LNCAP (cell line): ENCODE measurements around the gene NDUFV1.

Experiments
- TF ChIP-seq, protein P1 (sequence below): fragments of 450-650 bp; IDR thresholded peaks from 2 replicates; pipeline ENCODE4 v1.5.1; 2017; ENCODE audit warnings: mild to moderate bottlenecking

The NDUFV1 gene

DNA sequence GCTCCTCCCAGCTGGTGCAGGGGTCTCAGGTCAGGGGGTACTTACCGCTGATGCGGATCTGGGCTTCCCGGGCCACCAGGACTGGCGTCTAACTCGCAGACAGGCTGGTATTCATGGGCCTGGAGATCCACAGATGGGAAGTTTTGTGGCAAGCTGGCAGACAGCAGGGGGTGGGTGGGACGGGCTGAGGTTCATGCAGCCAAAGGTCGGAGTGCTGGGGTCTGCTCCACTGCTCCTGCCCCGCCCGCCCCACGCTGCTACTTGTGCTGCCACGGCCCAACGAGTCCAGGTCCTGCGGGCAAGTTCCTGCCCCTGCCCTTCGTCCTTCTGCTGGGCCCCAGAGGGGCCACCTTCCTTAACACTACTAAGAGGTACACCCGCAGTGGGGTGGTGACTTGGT, 40.7 kb downstream of the NDUFV1 start:
- TF ChIP-seq, protein P1, sequence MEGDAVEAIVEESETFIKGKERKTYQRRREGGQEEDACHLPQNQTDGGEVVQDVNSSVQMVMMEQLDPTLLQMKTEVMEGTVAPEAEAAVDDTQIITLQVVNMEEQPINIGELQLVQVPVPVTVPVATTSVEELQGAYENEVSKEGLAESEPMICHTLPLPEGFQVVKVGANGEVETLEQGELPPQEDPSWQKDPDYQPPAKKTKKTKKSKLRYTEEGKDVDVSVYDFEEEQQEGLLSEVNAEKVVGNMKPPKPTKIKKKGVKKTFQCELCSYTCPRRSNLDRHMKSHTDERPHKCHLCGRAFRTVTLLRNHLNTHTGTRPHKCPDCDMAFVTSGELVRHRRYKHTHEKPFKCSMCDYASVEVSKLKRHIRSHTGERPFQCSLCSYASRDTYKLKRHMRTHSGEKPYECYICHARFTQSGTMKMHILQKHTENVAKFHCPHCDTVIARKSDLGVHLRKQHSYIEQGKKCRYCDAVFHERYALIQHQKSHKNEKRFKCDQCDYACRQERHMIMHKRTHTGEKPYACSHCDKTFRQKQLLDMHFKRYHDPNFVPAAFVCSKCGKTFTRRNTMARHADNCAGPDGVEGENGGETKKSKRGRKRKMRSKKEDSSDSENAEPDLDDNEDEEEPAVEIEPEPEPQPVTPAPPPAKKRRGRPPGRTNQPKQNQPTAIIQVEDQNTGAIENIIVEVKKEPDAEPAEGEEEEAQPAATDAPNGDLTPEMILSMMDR = no peak

DNA sequence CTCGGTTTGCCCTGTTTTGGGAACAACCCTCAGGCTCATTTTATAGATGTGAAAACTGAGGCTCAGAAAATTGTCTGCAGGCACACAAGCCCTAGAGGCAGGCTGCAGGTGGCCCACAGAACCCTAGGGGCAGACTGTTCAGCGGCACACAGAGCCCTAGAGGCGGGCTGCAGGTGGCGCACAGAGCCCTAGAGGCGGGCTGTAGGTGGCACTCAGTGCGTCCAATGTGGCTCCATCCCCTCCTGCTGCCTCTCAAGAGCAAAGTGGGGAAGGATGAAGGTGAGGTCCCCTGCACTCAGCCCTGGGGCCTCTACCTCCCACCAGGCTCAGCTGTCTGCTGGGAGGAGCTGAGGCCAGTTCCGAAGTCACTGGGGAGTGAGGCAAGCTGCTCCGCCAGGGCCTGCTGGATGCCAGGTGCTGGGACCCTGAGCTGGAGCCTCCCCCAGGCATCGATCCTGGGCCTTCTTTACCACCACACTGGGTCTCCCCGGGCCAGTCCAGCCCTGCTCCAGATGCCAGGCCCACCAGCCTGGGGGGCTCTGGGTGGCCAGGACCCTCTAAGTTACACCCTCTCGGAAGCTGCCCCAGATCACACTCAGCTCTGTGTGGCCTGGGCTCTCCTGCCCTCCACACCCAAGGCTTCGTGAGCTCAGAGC, 41.5 kb downstream of the NDUFV1 start:
- TF ChIP-seq, protein P1 = no peak

DNA sequence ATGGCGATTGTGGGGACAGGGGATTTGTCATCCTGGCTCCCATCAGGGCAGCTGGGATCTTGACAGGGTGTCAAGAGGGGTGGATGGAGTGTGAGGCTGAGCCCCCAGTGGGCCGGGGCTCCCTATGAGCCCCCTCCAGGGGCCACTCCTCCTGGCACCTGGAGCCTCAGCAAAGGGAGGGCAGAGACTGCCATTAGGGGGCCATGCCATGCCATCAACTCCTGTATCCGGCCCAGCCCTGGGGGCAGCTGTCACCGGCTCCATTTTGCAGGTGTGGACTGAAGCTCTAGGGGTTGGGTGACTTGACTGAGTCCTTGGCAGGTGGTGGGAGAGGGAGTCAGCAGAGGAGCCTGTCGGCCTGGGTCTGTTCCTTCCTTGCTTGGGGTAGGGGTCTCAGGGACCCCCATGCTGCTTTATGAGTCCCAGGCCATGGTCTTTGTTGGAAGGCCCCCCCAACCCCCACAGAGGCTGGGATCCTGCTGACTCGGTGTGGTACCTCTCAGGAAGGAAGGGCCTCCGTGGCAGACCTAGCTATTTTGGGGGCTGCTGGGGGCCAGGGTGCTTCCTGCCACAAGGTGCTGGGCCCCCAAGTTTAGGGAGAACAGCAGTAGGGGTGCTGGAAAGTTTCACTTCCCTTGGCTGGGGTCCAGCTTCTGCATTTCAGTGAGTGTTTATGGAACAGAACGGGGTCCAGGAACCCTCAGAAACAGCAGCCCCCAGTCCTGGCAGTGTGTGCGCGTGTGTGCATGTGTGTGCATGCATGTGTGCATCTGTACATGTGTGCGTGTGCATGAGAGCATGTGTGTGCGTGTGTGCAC, 42.3 kb downstream of the NDUFV1 start:
- TF ChIP-seq, protein P1 = no peak

DNA sequence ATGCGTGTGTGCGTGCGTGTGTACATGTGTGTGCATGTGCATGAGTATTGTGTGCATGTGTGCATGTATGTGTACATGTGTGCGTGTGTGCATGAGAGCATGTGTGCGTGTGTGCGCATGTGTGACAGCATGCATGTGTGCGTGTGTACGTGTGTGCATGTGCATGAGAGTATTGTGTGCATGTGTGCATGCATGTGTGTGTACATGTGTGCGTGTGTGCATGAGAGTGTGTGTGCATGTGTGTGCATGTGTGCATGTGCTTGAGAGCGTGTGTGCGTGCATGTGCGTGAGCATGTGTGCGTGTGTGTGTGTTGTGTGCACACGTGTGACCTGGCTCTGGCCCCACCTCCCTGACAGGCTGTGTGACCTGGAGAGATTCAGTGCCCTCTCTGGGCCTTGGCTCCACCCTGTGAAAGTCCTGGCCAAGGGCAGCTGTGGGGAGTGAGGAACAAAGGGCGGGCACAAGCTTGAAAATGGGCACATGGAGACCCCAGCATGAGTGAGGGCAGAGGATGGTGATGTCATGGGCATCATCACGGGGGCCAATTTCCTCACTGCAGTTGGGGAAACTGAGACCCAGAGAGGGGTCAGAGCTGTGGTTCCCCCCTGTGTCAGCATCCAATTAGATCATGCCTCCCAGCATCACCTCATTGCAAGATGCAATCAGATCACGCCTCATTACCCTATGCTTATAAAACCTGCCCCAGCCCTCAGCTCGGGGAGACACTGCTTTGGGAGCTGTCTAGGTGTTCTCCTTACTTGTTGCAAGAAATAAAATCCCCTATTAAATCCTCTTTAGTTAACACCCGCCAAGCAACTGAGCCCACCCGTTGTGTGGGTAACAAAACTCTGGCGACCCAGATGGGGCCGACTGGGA, 43.1 kb downstream of the NDUFV1 start:
- TF ChIP-seq, protein P1 = no peak

DNA sequence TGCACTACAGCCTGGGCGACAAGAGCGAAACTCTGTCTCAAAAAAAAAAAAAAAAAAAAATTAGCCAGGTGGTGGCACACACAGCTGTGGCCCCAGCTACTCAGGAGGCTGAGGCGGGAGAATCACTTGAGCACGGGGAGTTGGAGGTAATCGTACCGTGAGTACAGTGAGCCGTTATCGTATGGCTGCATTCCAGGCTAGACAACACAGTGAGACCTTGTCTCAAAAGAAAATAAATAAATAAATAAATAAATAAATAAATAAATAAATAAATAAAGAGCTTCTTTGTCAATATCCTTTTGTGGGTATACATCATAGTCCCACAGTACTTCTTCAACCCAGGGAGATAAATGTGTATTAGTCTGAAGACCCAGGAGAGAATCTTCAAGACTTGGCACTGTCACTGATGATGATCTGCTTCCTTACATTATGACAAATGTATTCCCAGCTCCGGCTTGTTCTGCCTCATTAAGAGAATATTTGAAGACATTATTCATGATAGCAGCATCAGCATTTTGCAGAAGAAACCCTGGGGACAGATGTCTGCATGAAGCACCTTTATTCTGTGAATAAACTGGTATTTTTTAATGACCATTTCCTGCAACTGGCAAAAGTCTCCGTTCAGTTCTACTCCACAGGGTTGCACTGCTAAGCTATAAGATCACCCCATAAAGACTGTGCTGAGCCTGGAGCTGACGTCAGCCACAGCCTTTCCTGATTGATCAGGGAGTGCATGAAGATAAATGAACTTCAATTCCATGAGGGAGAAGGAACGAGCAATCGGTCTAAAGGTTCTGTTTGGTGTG, 45.4 kb downstream of the NDUFV1 start:
- TF ChIP-seq, protein P1 = no peak

DNA sequence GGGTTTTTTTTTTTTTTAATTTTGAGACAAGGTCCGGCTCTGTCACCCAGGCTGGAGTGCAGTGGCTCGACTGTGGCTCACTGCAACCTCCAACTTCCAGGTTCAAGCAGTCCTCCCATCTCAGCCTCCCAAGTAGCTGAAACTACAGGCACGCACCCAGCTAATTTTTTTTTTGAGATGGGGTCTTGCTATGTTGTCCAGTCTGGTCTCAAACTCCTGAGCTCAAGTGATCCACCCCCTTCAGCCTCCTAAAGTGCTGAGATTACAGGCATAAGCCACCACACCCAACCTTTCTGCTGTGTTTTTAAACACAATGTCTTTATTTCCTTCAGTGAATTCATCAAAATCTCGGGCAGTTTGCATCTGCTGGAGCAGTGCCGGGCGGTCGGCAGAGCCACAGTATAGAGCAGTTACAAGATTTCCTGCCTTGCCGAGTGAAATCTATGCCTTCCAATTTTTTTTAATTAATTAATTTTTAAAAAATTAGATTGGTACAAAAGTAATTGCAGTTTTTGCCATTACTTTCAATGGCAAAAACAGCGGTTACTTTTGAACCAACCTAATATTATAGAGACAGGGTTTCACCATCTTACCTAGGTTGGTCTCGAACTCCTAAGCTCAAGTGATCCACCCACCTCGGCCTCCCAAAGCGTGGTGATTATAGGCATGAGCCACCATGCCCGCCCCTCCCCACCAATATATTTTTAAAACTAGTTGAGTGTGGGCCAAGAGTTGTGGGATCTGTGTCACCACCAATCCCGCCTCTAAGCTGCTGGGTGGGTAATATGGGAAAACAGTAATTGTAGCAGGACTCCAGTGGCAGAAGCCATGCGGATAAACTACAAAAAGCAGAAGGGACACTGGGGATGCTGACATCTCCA, 46.5 kb downstream of the NDUFV1 start:
- TF ChIP-seq, protein P1 = no peak
